Mesendoderm (in vitro differentiated cells): Measurements from ENCODE around the gene AIG1.

Experiments
- DNase-seq: peaks from one replicate; pipeline ENCODE4 v3.0.0; 2013
- H2AK5ac ChIP-seq: 2 replicates; pipeline ENCODE4 v1.6.1; 2013; ENCODE audit warnings: low read length, inconsistent platforms
- H2BK120ac ChIP-seq: 2 replicates; pipeline ENCODE4 v1.6.1; 2013; ENCODE audit warnings: low read depth, mild to moderate bottlenecking, low read length, moderate library complexity, mixed read lengths
- H2BK15ac ChIP-seq: replicated peaks from 2 replicates; pipeline ENCODE4 v1.6.1; 2013; ENCODE audit warnings: low read depth, mild to moderate bottlenecking, moderate library complexity
- H2BK5ac ChIP-seq: 2 replicates; pipeline ENCODE4 v1.6.1; 2013; ENCODE audit warnings: low read length, inconsistent platforms
- H3K18ac ChIP-seq: 2 replicates; pipeline ENCODE4 v1.6.1; 2013; ENCODE audit warnings: mild to moderate bottlenecking, low read length, mixed read lengths
- H3K23ac ChIP-seq: one replicate; pipeline ENCODE4 v1.6.1; 2013; ENCODE audit warnings: low read length
- H3K27ac ChIP-seq: 2 replicates; pipeline ENCODE4 v1.5.1; 2013; ENCODE audit warnings: low read depth, mild to moderate bottlenecking, inconsistent platforms, low read length, moderate library complexity
- H3K27me3 ChIP-seq: 2 replicates; pipeline ENCODE4 v1.6.1; 2013; ENCODE audit warnings: low read length, control low read depth, mild to moderate bottlenecking, inconsistent platforms; ENCODE audit not compliant: insufficient read depth, poor library complexity
- H3K36me3 ChIP-seq: 2 replicates; pipeline ENCODE4 v1.6.1; 2013; ENCODE audit warnings: low read length, inconsistent platforms; ENCODE audit not compliant: control insufficient read depth, insufficient read depth
- H3K4ac ChIP-seq: one replicate; pipeline ENCODE4 v1.6.1; 2013; ENCODE audit warnings: low read depth, mild to moderate bottlenecking, low read length, moderate library complexity
- H3K4me1 ChIP-seq: 2 replicates; pipeline ENCODE4 v1.6.1; 2013; ENCODE audit warnings: low read depth, low read length, inconsistent platforms; ENCODE audit not compliant: control insufficient read depth
- H3K4me2 ChIP-seq: 2 replicates; pipeline ENCODE4 v1.6.1; 2013; ENCODE audit warnings: low read length
- H3K4me3 ChIP-seq: 2 replicates; pipeline ENCODE4 v1.5.1; 2013; ENCODE audit warnings: mild to moderate bottlenecking, low read length
- H3K56ac ChIP-seq: one replicate; pipeline ENCODE4 v1.6.1; 2013; ENCODE audit warnings: low read length
- H3K79me1 ChIP-seq: 2 replicates; pipeline ENCODE4 v1.6.1; 2013; ENCODE audit warnings: low read length, inconsistent platforms
- H3K79me2 ChIP-seq: 2 replicates; pipeline ENCODE4 v1.6.1; 2013; ENCODE audit warnings: mild to moderate bottlenecking, low read length; ENCODE audit not compliant: control insufficient read depth, insufficient read depth
- H3K9ac ChIP-seq: 2 replicates; pipeline ENCODE4 v1.6.1; 2013; ENCODE audit warnings: low read length, inconsistent platforms
- H4K5ac ChIP-seq: one replicate; pipeline ENCODE4 v1.6.1; 2013; ENCODE audit warnings: low read length
- H4K8ac ChIP-seq: one replicate; pipeline ENCODE4 v1.6.1; 2013; ENCODE audit warnings: low read depth, mild to moderate bottlenecking, control low read depth, low read length, moderate library complexity
- WGBS: extraction: QIAGEN DNeasy Blood & Tissue Kit; methylation state at CpG from one replicate; pipeline ENCODE4 v1.1.7; 2013; ENCODE audit warnings: low lambda C conversion rate, missing lambda C conversion rate; ENCODE audit not compliant: insufficient coverage; ENCODE audit errors: extremely low coverage; 5-methylcytosine and 5-hydroxymethylcytosine counted together

AIG1 gene

GRCh38 chr6:143369971-143370370, 309.3 kb downstream of the AIG1 start:
- H3K4me3 ChIP-seq = no peak overlapping the region
- DNase-seq = no peak
- no peak overlapping the region for H2AK5ac ChIP-seq
- no peaks in the 10 kb centered on the region for H3K4me1 ChIP-seq
- no peak overlapping the region for H2BK15ac ChIP-seq
- no peak overlapping the region for H3K9ac ChIP-seq
- no peak overlapping the region for H3K4me2 ChIP-seq
- H2BK5ac ChIP-seq = no peak overlapping the region
- no peaks in the 10 kb centered on the region for H3K79me1 ChIP-seq
- H3K27me3 ChIP-seq = no peaks in the 10 kb centered on the region
- H4K5ac ChIP-seq = no peak overlapping the region
- WGBS = no CpG with 5 or more reads among the region's 3 CpGs
- no peak overlapping the region for H3K27ac ChIP-seq
- no peak overlapping the region for H3K23ac ChIP-seq
- no peak overlapping the region for H3K56ac ChIP-seq
- H2BK120ac ChIP-seq = no peak overlapping the region
- no peaks in the 10 kb centered on the region for H3K36me3 ChIP-seq
- H4K8ac ChIP-seq = no peak overlapping the region
- H3K18ac ChIP-seq = no peak overlapping the region
- no peak overlapping the region for H3K4ac ChIP-seq
- H3K79me2 ChIP-seq = no peaks in the 10 kb centered on the region

GRCh38 chr6:143370812-143371370, 310.2 kb downstream of the AIG1 start:
- DNase-seq = no peak
- H3K79me1 ChIP-seq = no peaks in the 10 kb centered on the region
- no peaks in the 10 kb centered on the region for H3K79me2 ChIP-seq
- no peak overlapping the region for H3K9ac ChIP-seq
- H2AK5ac ChIP-seq = no peak overlapping the region
- H3K27ac ChIP-seq = no peak overlapping the region
- H4K8ac ChIP-seq = no peak overlapping the region
- H3K23ac ChIP-seq = no peak overlapping the region
- H3K18ac ChIP-seq = no peak overlapping the region
- no peaks in the 10 kb centered on the region for H3K36me3 ChIP-seq
- no peak overlapping the region for H3K4ac ChIP-seq
- no peak overlapping the region for H2BK120ac ChIP-seq
- no peak overlapping the region for H2BK15ac ChIP-seq
- H2BK5ac ChIP-seq = no peak overlapping the region
- no peaks in the 10 kb centered on the region for H3K4me1 ChIP-seq
- no peak overlapping the region for H3K4me3 ChIP-seq
- H4K5ac ChIP-seq = no peak overlapping the region
- no peaks in the 10 kb centered on the region for H3K27me3 ChIP-seq
- H3K4me2 ChIP-seq = no peak overlapping the region
- no CpG with 5 or more reads among the region's 5 CpGs for WGBS
- H3K56ac ChIP-seq = no peak overlapping the region

- Histone ChIP-seq H3K4me1 (no peaks in the 10 kb centered on the region), H3K27me3 (no peaks in the 10 kb centered on the region), H4K5ac (no peak overlapping the region), H2BK15ac (no peak overlapping the region), H2AK5ac (no peak overlapping the region), H3K4ac (no peak overlapping the region), H3K56ac (no peak overlapping the region), H3K4me2 (no peak overlapping the region), H4K8ac (no peak overlapping the region), H2BK120ac (no peak overlapping the region), H2BK5ac (no peak overlapping the region), H3K36me3 (no peaks in the 10 kb centered on the region), H3K23ac (no peak overlapping the region), H3K79me2 (no peaks in the 10 kb centered on the region), H3K9ac (no peak overlapping the region), H3K79me1 (no peaks in the 10 kb centered on the region), H3K27ac (no peak overlapping the region), H3K4me3 (no peak overlapping the region), H3K18ac (no peak overlapping the region)
- 100% methylated on average over 2 of the region's 7 CpGs for WGBS
- DNase-seq = no peak
Observed at GRCh38 chr6:143372199-143372882, 311.7 kb downstream of the AIG1 start.

GRCh38 chr6:143374014-143374413, 313.3 kb downstream of the AIG1 start:
- Histone ChIP-seq H3K4me2 (no peak overlapping the region), H2BK120ac (no peak overlapping the region), H3K23ac (no peak overlapping the region), H3K79me1 (no peaks in the 10 kb centered on the region), H3K36me3 (no peaks in the 10 kb centered on the region), H4K8ac (no peak overlapping the region), H2AK5ac (no peak overlapping the region), H3K56ac (no peak overlapping the region), H4K5ac (no peak overlapping the region), H3K18ac (no peak overlapping the region), H2BK15ac (no peak overlapping the region), H3K4me1 (no peaks in the 10 kb centered on the region), H3K4me3 (no peak overlapping the region), H3K27ac (no peak overlapping the region), H3K4ac (no peak overlapping the region), H2BK5ac (no peak overlapping the region), H3K79me2 (no peaks in the 10 kb centered on the region), H3K9ac (no peak overlapping the region), H3K27me3 (no peaks in the 10 kb centered on the region)
- DNase-seq = no peak
- WGBS = no CpG with 5 or more reads among the region's 2 CpGs

GRCh38 chr6:143375022-143375585, 314.4 kb downstream of the AIG1 start:
- no peaks in the 10 kb centered on the region for H3K4me1 ChIP-seq
- no peak for DNase-seq
- no peak overlapping the region for H2BK120ac ChIP-seq
- no peak overlapping the region for H3K4ac ChIP-seq
- no peaks in the 10 kb centered on the region for H3K79me1 ChIP-seq
- H4K5ac ChIP-seq = no peak overlapping the region
- no peak overlapping the region for H3K27ac ChIP-seq
- no peaks in the 10 kb centered on the region for H3K36me3 ChIP-seq
- no peak overlapping the region for H3K56ac ChIP-seq
- H2BK5ac ChIP-seq = no peak overlapping the region
- no peak overlapping the region for H2BK15ac ChIP-seq
- no peak overlapping the region for H3K18ac ChIP-seq
- WGBS = no CpG with 5 or more reads among the region's 5 CpGs
- no peaks in the 10 kb centered on the region for H3K27me3 ChIP-seq
- H3K79me2 ChIP-seq = no peaks in the 10 kb centered on the region
- H3K4me3 ChIP-seq = no peak overlapping the region
- no peak overlapping the region for H3K4me2 ChIP-seq
- H3K23ac ChIP-seq = no peak overlapping the region
- H4K8ac ChIP-seq = no peak overlapping the region
- H2AK5ac ChIP-seq = no peak overlapping the region
- no peak overlapping the region for H3K9ac ChIP-seq
